ENCODE results near the gene PRKN.

DNA sequence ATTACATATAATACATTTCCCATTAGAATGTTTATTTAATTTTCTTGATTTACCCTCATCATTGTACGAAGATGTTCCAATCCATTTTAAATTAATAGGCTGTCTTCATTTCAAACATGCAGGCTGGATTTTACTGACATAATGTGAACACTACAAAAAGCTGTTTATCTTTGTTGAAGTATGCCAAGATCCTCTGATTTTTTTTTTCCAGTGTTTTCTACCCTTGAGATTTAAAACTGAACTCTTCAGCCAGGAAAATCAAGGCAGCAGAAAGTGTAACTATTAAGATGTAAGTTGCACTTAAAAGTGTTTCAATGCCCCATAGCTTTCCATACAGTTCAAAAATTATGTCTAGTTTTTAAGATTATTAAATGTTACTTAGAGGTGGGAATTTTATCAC is 43.5 kb downstream of the PRKN start:
- TF ChIP-seq, protein P1, sequence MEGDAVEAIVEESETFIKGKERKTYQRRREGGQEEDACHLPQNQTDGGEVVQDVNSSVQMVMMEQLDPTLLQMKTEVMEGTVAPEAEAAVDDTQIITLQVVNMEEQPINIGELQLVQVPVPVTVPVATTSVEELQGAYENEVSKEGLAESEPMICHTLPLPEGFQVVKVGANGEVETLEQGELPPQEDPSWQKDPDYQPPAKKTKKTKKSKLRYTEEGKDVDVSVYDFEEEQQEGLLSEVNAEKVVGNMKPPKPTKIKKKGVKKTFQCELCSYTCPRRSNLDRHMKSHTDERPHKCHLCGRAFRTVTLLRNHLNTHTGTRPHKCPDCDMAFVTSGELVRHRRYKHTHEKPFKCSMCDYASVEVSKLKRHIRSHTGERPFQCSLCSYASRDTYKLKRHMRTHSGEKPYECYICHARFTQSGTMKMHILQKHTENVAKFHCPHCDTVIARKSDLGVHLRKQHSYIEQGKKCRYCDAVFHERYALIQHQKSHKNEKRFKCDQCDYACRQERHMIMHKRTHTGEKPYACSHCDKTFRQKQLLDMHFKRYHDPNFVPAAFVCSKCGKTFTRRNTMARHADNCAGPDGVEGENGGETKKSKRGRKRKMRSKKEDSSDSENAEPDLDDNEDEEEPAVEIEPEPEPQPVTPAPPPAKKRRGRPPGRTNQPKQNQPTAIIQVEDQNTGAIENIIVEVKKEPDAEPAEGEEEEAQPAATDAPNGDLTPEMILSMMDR (conservative IDR thresholded peaks at IDR 0.05 in 1 of 2, IDR thresholded peaks at IDR 0.05 in 1 of 2; ENCODE audit: low read depth in 1 of 2, low read length in 2 of 2) = no peak
- TF ChIP-seq EZH2 (IDR thresholded peaks at IDR 0.05; ENCODE audit: low read length, missing control alignments) = no peak

Data from fibroblast of lung (primary cell).